Kidney epithelial cell (primary cell): ENCODE data around the gene ABT1. TPM values are rescaled to one million over a fixed set of nuclear protein-coding genes. Genes with fewer than 3 reads are reported as not detected.

ENCODE experiments used
- DNase-seq: peaks from one replicate; pipeline ENCODE4 v3.0.0-alpha.2; 2010; ENCODE audit warnings: low read depth
- H3K27me3 ChIP-seq: 2 replicates; pipeline ENCODE4 v1.6.0; 2011; ENCODE audit warnings: low read length; ENCODE audit not compliant: control insufficient read depth, insufficient read depth
- H3K36me3 ChIP-seq: 2 replicates; pipeline ENCODE4 v1.5.1; 2011; ENCODE audit warnings: low read length; ENCODE audit not compliant: control insufficient read depth, insufficient read depth
- H3K4me3 ChIP-seq: 2 replicates; pipeline ENCODE4 v1.5.1; 2011; ENCODE audit warnings: low read depth, mild to moderate bottlenecking, control low read depth, low read length
- total RNA-seq: library from RNA; depleted of rRNA; stranded (reverse); fragments of >200 nt; gene quantifications from 2 replicates; pipeline ENCODE4 v1.2.3, GENCODE V29; 2015
- TF ChIP-seq, protein P1 (sequence below): IDR thresholded peaks from 2 replicates; pipeline ENCODE4 v1.5.1; 2011; ENCODE audit warnings: mild to moderate bottlenecking, moderate library complexity, low read length, control low read depth, inconsistent platforms; ENCODE audit not compliant: insufficient read depth, poor library complexity, severe bottlenecking

Gene ABT1
- total RNA-seq, 1 donor from 2014 or later = 20.7 TPM

GRCh38 chr6:26598267-26598666, 1.5 kb downstream of the ABT1 start:
- no peaks in the 10 kb centered on the region for H3K36me3 ChIP-seq
- TF ChIP-seq, protein P1, sequence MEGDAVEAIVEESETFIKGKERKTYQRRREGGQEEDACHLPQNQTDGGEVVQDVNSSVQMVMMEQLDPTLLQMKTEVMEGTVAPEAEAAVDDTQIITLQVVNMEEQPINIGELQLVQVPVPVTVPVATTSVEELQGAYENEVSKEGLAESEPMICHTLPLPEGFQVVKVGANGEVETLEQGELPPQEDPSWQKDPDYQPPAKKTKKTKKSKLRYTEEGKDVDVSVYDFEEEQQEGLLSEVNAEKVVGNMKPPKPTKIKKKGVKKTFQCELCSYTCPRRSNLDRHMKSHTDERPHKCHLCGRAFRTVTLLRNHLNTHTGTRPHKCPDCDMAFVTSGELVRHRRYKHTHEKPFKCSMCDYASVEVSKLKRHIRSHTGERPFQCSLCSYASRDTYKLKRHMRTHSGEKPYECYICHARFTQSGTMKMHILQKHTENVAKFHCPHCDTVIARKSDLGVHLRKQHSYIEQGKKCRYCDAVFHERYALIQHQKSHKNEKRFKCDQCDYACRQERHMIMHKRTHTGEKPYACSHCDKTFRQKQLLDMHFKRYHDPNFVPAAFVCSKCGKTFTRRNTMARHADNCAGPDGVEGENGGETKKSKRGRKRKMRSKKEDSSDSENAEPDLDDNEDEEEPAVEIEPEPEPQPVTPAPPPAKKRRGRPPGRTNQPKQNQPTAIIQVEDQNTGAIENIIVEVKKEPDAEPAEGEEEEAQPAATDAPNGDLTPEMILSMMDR = no peak
- peaks cover 2% of the 10 kb centered on the region for H3K27me3 ChIP-seq
- H3K4me3 ChIP-seq = no peak overlapping the region
- no peak for DNase-seq

- Histone ChIP-seq H3K36me3 (no peaks in the 10 kb centered on the region), H3K4me3 (no peak overlapping the region), H3K27me3 (no peaks in the 10 kb centered on the region)
- TF ChIP-seq, protein P1 = no peak
- no peak for DNase-seq
These were observed 2.4 kb downstream of the ABT1 start for GRCh38 chr6:26599134-26599533.

- Histone ChIP-seq H3K4me3 (no peak overlapping the region), H3K27me3 (no peaks in the 10 kb centered on the region), H3K36me3 (no peaks in the 10 kb centered on the region)
- DNase-seq = no peak
- TF ChIP-seq, protein P1 = no peak
These were observed 2.8 kb downstream of the ABT1 start for GRCh38 chr6:26599591-26599990.

DNA sequence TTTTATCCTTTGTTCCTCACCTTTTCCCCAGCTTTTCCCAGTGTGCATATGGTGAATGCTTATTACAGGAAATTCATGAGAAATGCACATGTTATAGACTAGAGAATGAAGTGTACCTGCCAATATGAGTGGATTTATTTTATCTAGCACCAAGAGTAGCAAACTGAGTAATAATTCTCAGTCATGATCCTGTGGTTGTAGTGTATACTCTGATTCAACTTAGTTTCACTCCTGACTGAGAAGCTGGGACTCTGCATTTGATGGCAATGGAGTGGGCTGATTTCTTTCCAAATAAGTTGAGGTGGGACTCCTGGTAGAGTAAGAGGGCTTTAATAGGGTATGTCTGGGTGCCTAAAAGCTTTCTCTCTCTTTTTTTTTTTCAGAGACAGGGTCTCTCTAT, 4.0 kb downstream of the ABT1 start:
- TF ChIP-seq, protein P1 = no peak
- Histone ChIP-seq H3K4me3 (no peak overlapping the region), H3K27me3 (no peaks in the 10 kb centered on the region), H3K36me3 (no peaks in the 10 kb centered on the region)
- no peak for DNase-seq

DNA sequence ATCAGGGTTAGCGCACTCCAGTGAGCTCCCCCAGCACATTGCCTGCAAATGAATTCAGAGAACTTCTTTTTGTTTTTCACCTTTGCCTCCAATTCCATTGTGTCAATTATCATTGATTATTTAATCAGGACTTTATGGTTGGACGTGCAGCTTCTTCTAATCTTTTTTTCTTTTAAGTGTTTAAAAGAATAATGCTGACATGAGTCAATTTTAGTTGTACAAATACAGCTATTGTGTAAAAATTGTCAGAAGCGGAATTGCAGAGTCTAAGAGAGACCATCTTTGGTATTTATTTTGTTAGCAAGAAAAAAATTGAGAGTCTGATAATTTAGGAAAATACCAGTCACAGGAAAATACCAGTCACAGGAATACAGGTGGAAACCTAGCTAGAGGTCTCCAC, 5.5 kb downstream of the ABT1 start:
- TF ChIP-seq, protein P1 = no peak
- H3K27me3 ChIP-seq = no peaks in the 10 kb centered on the region
- H3K36me3 ChIP-seq = no peaks in the 10 kb centered on the region
- no peak overlapping the region for H3K4me3 ChIP-seq
- no peak for DNase-seq

DNA sequence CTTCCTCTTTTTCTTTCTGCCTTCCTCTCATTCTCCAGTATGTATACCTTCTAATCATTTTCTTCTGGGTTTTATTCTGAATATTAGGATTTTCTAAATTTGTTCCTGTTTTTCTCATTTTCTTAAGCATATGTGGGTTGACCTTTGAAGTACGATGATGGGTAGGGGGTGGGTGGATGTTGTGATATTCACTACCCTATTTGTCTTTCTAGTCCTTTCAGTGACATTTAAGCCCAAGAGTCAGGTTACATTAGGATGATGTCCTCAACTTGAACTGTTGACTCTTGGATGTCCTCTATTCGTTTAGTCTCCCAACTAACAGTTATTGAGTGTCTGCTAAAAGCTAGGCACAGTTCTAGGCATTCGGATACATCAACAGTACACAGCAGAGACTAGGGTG, 7.3 kb downstream of the ABT1 start:
- Histone ChIP-seq H3K36me3 (no peaks in the 10 kb centered on the region), H3K4me3 (no peak overlapping the region), H3K27me3 (no peaks in the 10 kb centered on the region)
- TF ChIP-seq, protein P1 = no peak
- DNase-seq = no peak
